IPS DF 6.9 (cell line): Measurements from ENCODE around the gene CR1.
"Not testable (repeated sequence)": the region's sequence is repeated elsewhere in the genome, so short reads cannot be mapped to it uniquely, and the experiment has no call there.

Experiments
- DNase-seq: peaks from one replicate; pipeline ENCODE4 v3.0.0-alpha.2; 2013; ENCODE audit warnings: low read depth, low spot score
- H3K27ac ChIP-seq: one replicate; pipeline ENCODE4 v1.5.1; 2013; ENCODE audit warnings: low read length, control low read depth
- H3K27me3 ChIP-seq: 2 replicates; pipeline ENCODE4 v1.6.1; 2013; ENCODE audit warnings: mild to moderate bottlenecking, low read length; ENCODE audit not compliant: control insufficient read depth, insufficient read depth
- H3K36me3 ChIP-seq: 2 replicates; pipeline ENCODE4 v1.6.1; 2013; ENCODE audit warnings: low read length; ENCODE audit not compliant: control insufficient read depth, insufficient read depth
- H3K4me1 ChIP-seq: 2 replicates; pipeline ENCODE4 v1.6.1; 2013; ENCODE audit warnings: low read length; ENCODE audit not compliant: control insufficient read depth, insufficient read depth
- H3K4me3 ChIP-seq: 2 replicates; pipeline ENCODE4 v1.5.1; 2013; ENCODE audit warnings: mild to moderate bottlenecking, low read length
- H3K9me3 ChIP-seq: 2 replicates; pipeline ENCODE4 v1.6.1; 2013; ENCODE audit warnings: low read length, inconsistent platforms; ENCODE audit not compliant: control insufficient read depth, insufficient read depth
- WGBS: extraction: QIAGEN DNeasy Blood & Tissue Kit; methylation state at CpG from one replicate; pipeline ENCODE4 v1.1.7; 2013; ENCODE audit warnings: mixed read lengths, missing lambda C conversion rate; ENCODE audit not compliant: insufficient read length, insufficient coverage; 5-methylcytosine and 5-hydroxymethylcytosine counted together

Gene CR1

DNA sequence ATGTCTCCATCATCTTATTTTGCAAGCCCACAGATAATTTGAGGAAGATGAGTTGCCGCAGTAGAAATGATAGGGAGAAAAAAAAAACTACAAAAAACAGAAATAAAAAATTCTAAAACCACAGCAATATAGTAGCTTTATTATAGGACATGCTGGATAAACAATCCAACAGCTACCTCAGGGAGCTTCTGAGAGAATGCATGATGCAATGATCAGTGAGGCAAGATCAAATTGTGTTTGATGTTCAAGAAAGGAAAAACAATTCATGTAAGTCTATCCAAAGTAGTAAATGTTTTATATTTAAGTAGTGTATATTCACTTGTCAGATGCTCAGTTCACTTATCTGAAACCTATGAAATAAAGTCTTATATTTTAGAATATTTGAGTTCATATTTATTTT lies 155.6 kb downstream of the CR1 start:
- Histone ChIP-seq H3K27me3 (no peaks in the 10 kb centered on the region), H3K27ac (no peak overlapping the region), H3K9me3 (no peaks in the 10 kb centered on the region; the same call in 1 of the 2 replicates), H3K4me1 (peaks cover 3% of the 10 kb centered on the region), H3K36me3 (no peaks in the 10 kb centered on the region), H3K4me3 (no peak overlapping the region)
- WGBS = no CpG with 5 or more reads among the region's 1 CpG
- no peak for DNase-seq

- H3K27ac ChIP-seq = no peak overlapping the region
- WGBS = no CpG with 5 or more reads among the region's 2 CpGs
- H3K27me3 ChIP-seq = no peaks in the 10 kb centered on the region
- H3K4me3 ChIP-seq = no peak overlapping the region
- H3K4me1 ChIP-seq = 0 out of 2 replicates have a peak, but pooled peaks cover 1% of the 10 kb centered on the region
- no peaks in the 10 kb centered on the region; the same call in 1 of the 2 replicates for H3K9me3 ChIP-seq
- DNase-seq = no peak
- no peaks in the 10 kb centered on the region for H3K36me3 ChIP-seq
Observed at GRCh38 chr1:207654320-207654719, 158.4 kb downstream of the CR1 start.

DNA sequence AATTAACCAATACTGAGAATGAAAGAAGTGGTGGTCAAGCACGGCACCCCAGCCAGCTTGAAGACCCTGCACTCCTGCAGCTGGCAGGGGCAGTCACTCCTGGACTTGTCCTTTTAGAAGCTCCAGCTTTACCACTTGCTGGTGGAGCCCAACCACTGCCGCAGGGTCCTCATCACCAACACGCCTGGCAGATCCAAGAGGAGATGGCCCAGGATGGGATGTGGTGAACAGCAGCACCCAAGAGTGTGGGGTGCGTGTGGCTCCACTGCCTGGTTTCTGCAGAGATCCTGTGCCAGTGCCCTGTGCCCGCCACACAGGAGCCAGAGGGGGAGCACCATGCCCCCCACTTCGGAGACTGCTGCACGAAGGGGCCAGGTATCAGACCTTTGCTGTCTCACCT lies 162.5 kb downstream of the CR1 start:
- Histone ChIP-seq H3K4me3 (no peak overlapping the region), H3K36me3 (no peaks in the 10 kb centered on the region), H3K27ac (no peak overlapping the region), H3K4me1 (0 out of 2 replicates have a peak, but pooled peaks cover 1% of the 10 kb centered on the region), H3K27me3 (no peaks in the 10 kb centered on the region), H3K9me3 (no peaks in the 10 kb centered on the region; the same call in 1 of the 2 replicates)
- DNase-seq = no peak
- WGBS = no CpG with 5 or more reads among the region's 7 CpGs

DNA sequence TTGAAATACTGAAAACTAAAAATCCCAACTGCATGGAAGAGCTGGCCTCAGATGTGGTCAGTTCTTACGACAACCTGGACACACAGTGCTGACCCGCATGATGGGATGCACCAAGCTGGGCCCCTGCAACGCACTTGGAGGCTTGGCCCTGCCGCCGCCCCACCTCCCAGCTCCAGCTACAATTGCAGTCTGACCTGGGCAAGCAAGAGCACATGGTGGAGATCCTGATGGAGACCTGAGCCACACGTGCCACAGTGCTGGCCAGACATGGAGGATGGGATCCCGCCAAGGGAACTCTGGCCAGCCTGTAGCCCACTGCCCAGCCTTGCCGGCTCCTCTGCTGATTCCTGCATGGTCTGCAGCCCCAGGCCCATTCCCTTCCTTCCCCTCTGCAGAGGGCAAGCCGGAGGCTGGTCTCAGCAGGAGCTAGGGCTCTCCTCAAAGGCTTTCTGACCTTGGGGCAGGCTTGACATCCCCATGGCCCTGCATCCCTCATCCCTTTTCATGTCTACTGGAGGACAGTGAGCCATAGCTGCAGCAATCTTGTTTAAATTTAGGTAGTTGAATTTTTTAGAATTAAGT lies 163.0 kb downstream of the CR1 start:
- DNase-seq = no peak
- H3K9me3 ChIP-seq = no peaks in the 10 kb centered on the region; the same call in 1 of the 2 replicates
- no peaks in the 10 kb centered on the region for H3K27me3 ChIP-seq
- H3K4me3 ChIP-seq = no peak overlapping the region
- no peaks in the 10 kb centered on the region for H3K36me3 ChIP-seq
- 0 out of 2 replicates have a peak, but pooled peaks cover 1% of the 10 kb centered on the region for H3K4me1 ChIP-seq
- H3K27ac ChIP-seq = no peak overlapping the region
- no CpG with 5 or more reads among the region's 9 CpGs for WGBS

DNA sequence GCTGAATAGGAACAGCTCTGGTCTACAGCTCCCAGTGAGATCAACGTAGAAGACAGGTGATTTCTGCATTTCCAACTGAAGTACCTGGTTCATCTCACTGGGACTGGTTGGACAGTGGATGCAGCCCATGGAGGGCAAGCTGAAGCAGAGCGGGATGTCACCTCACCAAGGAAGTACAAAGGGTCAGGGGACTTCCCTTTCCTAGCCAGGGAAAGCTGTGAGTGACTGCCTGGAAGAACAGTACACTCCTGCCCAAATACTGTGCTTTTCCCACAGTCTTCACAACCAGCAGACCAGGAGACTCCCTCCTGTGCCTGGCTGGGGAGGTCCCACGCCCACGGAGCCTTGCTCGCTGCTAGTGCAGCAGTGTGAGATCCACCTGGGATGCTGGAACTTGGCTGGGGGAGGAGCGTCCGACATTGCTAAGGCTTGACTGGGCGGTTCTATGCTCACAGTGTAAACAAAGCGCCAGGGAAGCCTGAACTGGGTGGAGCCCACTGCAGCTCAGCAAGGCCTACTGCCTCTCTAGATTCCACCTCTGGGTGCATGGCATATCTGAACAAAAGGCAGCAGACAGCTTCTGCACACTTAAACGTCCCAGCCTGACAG lies 163.7 kb downstream of the CR1 start:
- no peaks in the 10 kb centered on the region for H3K36me3 ChIP-seq
- no peaks in the 10 kb centered on the region for H3K27me3 ChIP-seq
- no peak overlapping the region for H3K4me3 ChIP-seq
- H3K27ac ChIP-seq = no peak overlapping the region
- WGBS = no CpG with 5 or more reads among the region's 10 CpGs
- H3K4me1 ChIP-seq = 0 out of 2 replicates have a peak, but pooled peaks cover 1% of the 10 kb centered on the region
- no peaks in the 10 kb centered on the region; the same call in 1 of the 2 replicates for H3K9me3 ChIP-seq
- DNase-seq = no peak

DNA sequence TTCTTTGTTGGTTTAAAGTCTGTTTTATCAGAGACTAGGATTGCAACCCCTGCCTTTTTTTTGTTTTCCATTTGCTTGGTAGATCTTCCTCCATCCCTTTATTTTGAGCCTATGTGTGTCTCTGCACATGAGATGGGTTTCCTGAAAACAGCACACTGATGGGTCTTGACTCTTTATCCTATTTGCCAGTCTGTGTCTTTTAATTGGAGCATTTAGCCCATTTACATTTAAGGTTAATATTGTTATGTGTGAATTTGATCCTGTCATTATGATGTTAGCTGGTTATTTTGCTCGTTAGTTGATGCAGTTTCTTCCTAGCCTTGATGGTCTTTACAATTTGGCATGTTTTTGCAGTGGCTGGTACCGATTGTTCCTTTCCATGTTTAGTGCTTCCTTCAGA lies 165.5 kb downstream of the CR1 start:
- not testable (repeated sequence) for H3K9me3 ChIP-seq, DNase-seq, H3K27ac ChIP-seq, H3K36me3 ChIP-seq, H3K4me1 ChIP-seq, H3K27me3 ChIP-seq, H3K4me3 ChIP-seq
- WGBS = no CpG with 5 or more reads among the region's 2 CpGs

DNA sequence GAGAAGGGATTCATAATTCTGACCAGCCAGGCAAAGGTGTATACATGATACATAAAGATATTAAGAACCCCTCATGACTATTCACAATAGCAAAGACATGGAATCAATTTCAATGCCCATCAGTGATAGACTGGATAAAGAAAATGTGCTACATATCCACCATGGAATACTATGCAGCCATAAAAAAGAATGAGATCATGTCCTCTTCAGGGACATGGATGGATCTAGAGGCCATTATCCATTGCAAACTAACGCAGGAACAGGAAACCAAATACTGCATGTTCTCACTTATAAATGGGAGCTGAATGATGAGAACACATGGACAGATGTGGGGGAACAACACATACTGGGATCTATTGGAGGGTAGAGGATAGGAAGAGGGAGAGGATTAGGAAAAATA lies 170.4 kb downstream of the CR1 start:
- H3K36me3 ChIP-seq = no peaks in the 10 kb centered on the region
- H3K27me3 ChIP-seq = no peaks in the 10 kb centered on the region
- H3K4me1 ChIP-seq = peaks cover 4% of the 10 kb centered on the region; the same call in 1 of the 2 replicates
- H3K4me3 ChIP-seq = no peak overlapping the region
- no peak for DNase-seq
- no peaks in the 10 kb centered on the region for H3K9me3 ChIP-seq
- no peak overlapping the region for H3K27ac ChIP-seq
- WGBS = no CpG with 5 or more reads among the region's 1 CpG

GRCh38 chr1:207669528-207670009 lies 173.6 kb downstream of the CR1 start:
- Histone ChIP-seq H3K27me3 (no peaks in the 10 kb centered on the region), H3K9me3 (no peaks in the 10 kb centered on the region), H3K27ac (no peak overlapping the region), H3K4me3 (peak overlapping the region; percentile 34; the same call in 1 of the 2 replicates), H3K4me1 (peaks cover 4% of the 10 kb centered on the region; the same call in 1 of the 2 replicates), H3K36me3 (no peaks in the 10 kb centered on the region)
- no peak for DNase-seq
- no CpG with 5 or more reads among the region's 44 CpGs for WGBS

DNA sequence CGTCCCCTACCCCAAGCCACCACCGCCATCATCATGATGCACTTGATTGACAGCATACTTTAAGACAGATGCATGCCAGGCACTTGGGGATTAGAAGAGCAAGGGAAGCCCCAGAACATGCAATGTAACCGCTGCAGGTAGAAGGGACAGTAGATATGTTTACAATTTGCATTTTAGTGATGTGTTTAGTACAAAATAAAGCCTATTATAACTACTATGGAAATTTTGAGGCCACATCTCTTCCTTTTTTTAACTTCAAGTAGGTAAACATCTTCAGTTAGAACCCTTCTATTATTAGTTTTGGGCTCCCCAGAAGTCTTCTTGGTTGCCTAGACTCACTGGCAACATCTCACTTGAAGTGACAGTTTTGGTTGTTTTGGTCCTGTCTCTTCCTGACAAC lies 174.2 kb downstream of the CR1 start:
- H3K27ac ChIP-seq = no peak overlapping the region
- no peaks in the 10 kb centered on the region for H3K36me3 ChIP-seq
- no peaks in the 10 kb centered on the region for H3K9me3 ChIP-seq
- no CpG with 5 or more reads among the region's 3 CpGs for WGBS
- peaks cover 4% of the 10 kb centered on the region; the same call in 1 of the 2 replicates for H3K4me1 ChIP-seq
- no peak overlapping the region for H3K4me3 ChIP-seq
- no peak for DNase-seq
- H3K27me3 ChIP-seq = no peaks in the 10 kb centered on the region

DNA sequence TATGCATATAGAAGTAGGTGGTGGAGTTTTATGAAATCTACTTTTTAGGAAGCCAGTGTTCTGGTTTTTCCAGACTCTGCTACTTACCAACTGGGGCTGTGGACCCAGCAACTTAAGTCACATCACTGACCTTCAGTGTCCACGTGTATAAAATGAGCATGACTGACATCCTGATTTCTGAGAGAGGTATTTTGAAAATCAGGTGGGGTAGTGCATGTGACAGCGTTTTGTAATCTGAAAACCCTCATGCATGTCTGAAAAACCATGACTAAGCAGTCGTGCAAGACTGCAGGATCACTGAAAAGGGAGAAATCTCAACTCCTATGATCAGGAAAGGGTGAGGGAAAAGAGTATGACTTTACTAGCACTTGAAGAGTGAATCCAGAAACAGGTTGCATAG lies 175.0 kb downstream of the CR1 start:
- H3K27me3 ChIP-seq = no peaks in the 10 kb centered on the region
- WGBS = no CpG with 5 or more reads among the region's 3 CpGs
- no peak for DNase-seq
- no peak overlapping the region for H3K27ac ChIP-seq
- no peaks in the 10 kb centered on the region for H3K36me3 ChIP-seq
- H3K4me1 ChIP-seq = peaks cover 4% of the 10 kb centered on the region; the same call in 1 of the 2 replicates
- H3K4me3 ChIP-seq = no peak overlapping the region
- no peaks in the 10 kb centered on the region for H3K9me3 ChIP-seq
